ENCODE results near the gene OXSR1.

OXSR1 gene

GRCh38 chr3:38118421-38119247 is 46.7 kb upstream of the OXSR1 start:
- Histone ChIP-seq H3K4me3 (replicated peaks; ENCODE audit: low read depth, low read length) (no peak overlapping the region), H3K36me3 (ENCODE audit: control insufficient read depth, insufficient read depth, low read length) (peaks cover 21% of the 10 kb centered on the region), H3K27me3 (replicated peaks; ENCODE audit: control insufficient read depth, insufficient read depth, low read length) (no peaks in the 10 kb centered on the region)
- DNase-seq (ENCODE audit: extremely low read depth, insufficient read length) = no peak
- no peak for TF ChIP-seq CTCF (IDR thresholded peaks at IDR 0.05; ENCODE audit: insufficient read depth, low read length, poor library complexity, severe bottlenecking)

- TF ChIP-seq CTCF (IDR thresholded peaks at IDR 0.05; ENCODE audit: insufficient read depth, low read length, poor library complexity, severe bottlenecking) = no peak
- Histone ChIP-seq H3K36me3 (ENCODE audit: control insufficient read depth, insufficient read depth, low read length) (peaks cover 21% of the 10 kb centered on the region), H3K27me3 (replicated peaks; ENCODE audit: control insufficient read depth, insufficient read depth, low read length) (no peaks in the 10 kb centered on the region), H3K4me3 (replicated peaks; ENCODE audit: low read depth, low read length) (no peak overlapping the region)
- no peak for DNase-seq (ENCODE audit: extremely low read depth, insufficient read length)
These were observed 46.1 kb upstream of the OXSR1 start for GRCh38 chr3:38119248-38119544.

- Histone ChIP-seq H3K27me3 (replicated peaks; ENCODE audit: control insufficient read depth, insufficient read depth, low read length) (no peaks in the 10 kb centered on the region), H3K36me3 (ENCODE audit: control insufficient read depth, insufficient read depth, low read length) (peaks cover 21% of the 10 kb centered on the region), H3K4me3 (replicated peaks; ENCODE audit: low read depth, low read length) (no peak overlapping the region)
- DNase-seq (ENCODE audit: extremely low read depth, insufficient read length) = no peak
- no peak for TF ChIP-seq CTCF (IDR thresholded peaks at IDR 0.05; ENCODE audit: insufficient read depth, low read length, poor library complexity, severe bottlenecking)
These were observed 45.3 kb upstream of the OXSR1 start for GRCh38 chr3:38119821-38120692.

- Histone ChIP-seq H3K4me3 (replicated peaks; ENCODE audit: low read depth, low read length) (no peak overlapping the region), H3K36me3 (ENCODE audit: control insufficient read depth, insufficient read depth, low read length) (peaks cover 28% of the 10 kb centered on the region), H3K27me3 (replicated peaks; ENCODE audit: control insufficient read depth, insufficient read depth, low read length) (no peaks in the 10 kb centered on the region)
- DNase-seq (ENCODE audit: extremely low read depth, insufficient read length) = no peak
- no peak for TF ChIP-seq CTCF (IDR thresholded peaks at IDR 0.05; ENCODE audit: insufficient read depth, low read length, poor library complexity, severe bottlenecking)
These were observed 44.5 kb upstream of the OXSR1 start for GRCh38 chr3:38120693-38121450.

GRCh38 chr3:38121451-38121831 is 43.9 kb upstream of the OXSR1 start:
- Histone ChIP-seq H3K27me3 (replicated peaks; ENCODE audit: control insufficient read depth, insufficient read depth, low read length) (no peaks in the 10 kb centered on the region), H3K36me3 (ENCODE audit: control insufficient read depth, insufficient read depth, low read length) (peaks cover 33% of the 10 kb centered on the region), H3K4me3 (replicated peaks; ENCODE audit: low read depth, low read length) (no peak overlapping the region)
- no peak for DNase-seq (ENCODE audit: extremely low read depth, insufficient read length)
- no peak for TF ChIP-seq CTCF (IDR thresholded peaks at IDR 0.05; ENCODE audit: insufficient read depth, low read length, poor library complexity, severe bottlenecking)
